NCI-H1092 treated with DMSO at 0.1 percent for 48 hours (cell line): Measurements from ENCODE around the gene GBGT1.

Experiments
- DNase-seq: peaks from one replicate; lab custom pipeline; 2025; lab: John Stamatoyannopoulos, UW

GBGT1 gene

GRCh38 chr9:133162861-133163503 lies 732 bp downstream of the GBGT1 start:
- no peak for DNase-seq

- DNase-seq: no peak
These were observed 2.2 kb downstream of the GBGT1 start for GRCh38 chr9:133161547-133161950.

- peak; percentile 14 for DNase-seq
These were observed 2.8 kb downstream of the GBGT1 start for GRCh38 chr9:133160742-133161546.

GRCh38 chr9:133158695-133159094 lies 5.0 kb downstream of the GBGT1 start:
- DNase-seq: no peak

- no peak for DNase-seq
These were observed 8.6 kb downstream of the GBGT1 start for GRCh38 chr9:133155156-133155555.

GRCh38 chr9:133154097-133154989 lies 9.4 kb downstream of the GBGT1 start:
- no peak for DNase-seq

- no peak for DNase-seq
These were observed 10.3 kb downstream of the GBGT1 start for GRCh38 chr9:133153227-133154096.

- DNase-seq: no peak
These were observed 11.9 kb downstream of the GBGT1 start for GRCh38 chr9:133151601-133152525.

- DNase-seq: no peak
These were observed 12.7 kb downstream of the GBGT1 start for GRCh38 chr9:133151041-133151440.

- DNase-seq: peak; percentile 85
These were observed 14.3 kb downstream of the GBGT1 start for GRCh38 chr9:133149130-133150015.

GRCh38 chr9:133148199-133149129 lies 15.2 kb downstream of the GBGT1 start:
- peak; percentile 14 for DNase-seq

GRCh38 chr9:133147412-133148198 lies 16.1 kb downstream of the GBGT1 start:
- DNase-seq: peak; percentile 75

- no peak for DNase-seq
These were observed 16.8 kb downstream of the GBGT1 start for GRCh38 chr9:133146746-133147411.

- DNase-seq: no peak
These were observed 18.5 kb downstream of the GBGT1 start for GRCh38 chr9:133144904-133145851.

GRCh38 chr9:133144142-133144903 lies 19.4 kb downstream of the GBGT1 start:
- DNase-seq: peak; percentile 74
